NCI-H1092 (cell line): ENCODE data around the gene HSDL1.

Experiments used
- DNase-seq: peaks from one replicate; lab custom pipeline; 2025; lab: John Stamatoyannopoulos, UW

The HSDL1 gene

GRCh38 chr16:84144859-84145639, at the start of gene HSDL1, which contains the start of gene DNAAF1:
Gene HSDL1, minus strand, starts transcription at chr16:84145177. Its CDS starts 13,856 bp downstream, at chr16:84131321.
Gene DNAAF1, plus strand, starts transcription at chr16:84145308. Its CDS starts 133 bp downstream, at chr16:84145441.
- peak; percentile 89 for DNase-seq

DNA sequence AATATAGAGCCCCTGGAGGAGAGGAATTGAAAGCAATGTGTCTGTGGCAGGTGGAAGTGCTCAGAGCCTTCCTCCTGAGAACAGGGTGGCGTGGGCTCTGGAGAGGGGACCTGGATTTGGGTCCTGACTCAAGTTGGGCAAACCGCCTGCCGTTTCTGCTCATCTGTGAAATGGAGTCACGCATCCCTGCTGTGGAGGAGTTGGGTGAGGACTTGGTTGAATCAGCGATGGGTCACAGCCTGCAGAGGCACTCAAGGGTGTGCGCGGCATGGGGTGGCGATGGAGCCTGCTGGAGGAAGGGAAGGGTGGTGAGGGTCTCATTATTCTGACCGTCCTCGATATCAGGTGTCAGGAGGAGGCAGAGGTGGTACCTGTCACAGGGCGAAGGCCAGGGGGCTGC, 49.0 kb upstream of the HSDL1 start:
- no peak for DNase-seq

GRCh38 chr16:84193480-84193879, 48.5 kb upstream of the HSDL1 start:
- no peak for DNase-seq

GRCh38 chr16:84191466-84191865, 46.5 kb upstream of the HSDL1 start:
- DNase-seq: no peak

- no peak for DNase-seq
Observed at GRCh38 chr16:84190731-84191388, 45.9 kb upstream of the HSDL1 start, which contains the start of gene ADAD2. Gene ADAD2, plus strand, starts transcription at chr16:84191157. Its CDS starts 74 bp downstream, at chr16:84191231.

- DNase-seq: peak; percentile 93
Observed at GRCh38 chr16:84186685-84187437, 41.9 kb upstream of the HSDL1 start, which contains the start of gene TAF1C. Gene TAF1C, minus strand, starts transcription at chr16:84187057. Its CDS starts 2,069 bp downstream, at chr16:84184988.

- no peak for DNase-seq
Observed at GRCh38 chr16:84184775-84185174, 39.8 kb upstream of the HSDL1 start.

DNA sequence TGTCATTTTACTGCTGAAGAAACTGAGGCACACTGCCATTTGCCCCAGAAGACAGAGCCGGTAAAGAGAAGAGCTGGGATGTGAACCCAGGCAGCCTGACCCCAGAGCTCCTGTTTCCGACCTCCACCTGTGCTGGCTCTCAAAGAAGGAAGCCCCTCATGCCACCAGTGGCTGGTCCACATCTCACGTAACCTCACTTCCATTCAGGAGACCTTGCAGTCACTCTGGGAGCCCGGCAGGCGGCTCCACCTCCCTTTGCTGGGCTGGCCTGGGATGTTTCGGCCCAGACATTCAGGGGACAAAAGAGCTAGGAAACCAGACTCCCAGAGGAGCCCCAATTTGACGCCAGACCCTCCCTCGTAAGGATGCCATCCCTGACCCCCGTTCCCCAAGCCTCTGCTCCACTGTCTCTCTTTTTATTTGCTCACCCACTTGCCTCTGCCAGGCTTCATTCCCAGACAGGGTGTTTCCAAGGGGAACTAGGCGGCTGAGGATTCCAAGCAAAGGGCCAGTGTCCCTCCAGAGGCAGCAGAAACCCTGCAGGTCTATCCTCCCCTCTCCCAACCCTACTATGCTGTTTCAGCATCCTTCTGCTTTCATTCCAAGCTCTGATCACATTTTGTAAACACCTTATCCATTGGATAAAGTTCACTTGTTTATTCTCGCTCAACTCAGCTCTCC, 39.1 kb upstream of the HSDL1 start:
- no peak for DNase-seq

- DNase-seq: no peak
Observed at GRCh38 chr16:84183572-84183875, 38.5 kb upstream of the HSDL1 start.

DNA sequence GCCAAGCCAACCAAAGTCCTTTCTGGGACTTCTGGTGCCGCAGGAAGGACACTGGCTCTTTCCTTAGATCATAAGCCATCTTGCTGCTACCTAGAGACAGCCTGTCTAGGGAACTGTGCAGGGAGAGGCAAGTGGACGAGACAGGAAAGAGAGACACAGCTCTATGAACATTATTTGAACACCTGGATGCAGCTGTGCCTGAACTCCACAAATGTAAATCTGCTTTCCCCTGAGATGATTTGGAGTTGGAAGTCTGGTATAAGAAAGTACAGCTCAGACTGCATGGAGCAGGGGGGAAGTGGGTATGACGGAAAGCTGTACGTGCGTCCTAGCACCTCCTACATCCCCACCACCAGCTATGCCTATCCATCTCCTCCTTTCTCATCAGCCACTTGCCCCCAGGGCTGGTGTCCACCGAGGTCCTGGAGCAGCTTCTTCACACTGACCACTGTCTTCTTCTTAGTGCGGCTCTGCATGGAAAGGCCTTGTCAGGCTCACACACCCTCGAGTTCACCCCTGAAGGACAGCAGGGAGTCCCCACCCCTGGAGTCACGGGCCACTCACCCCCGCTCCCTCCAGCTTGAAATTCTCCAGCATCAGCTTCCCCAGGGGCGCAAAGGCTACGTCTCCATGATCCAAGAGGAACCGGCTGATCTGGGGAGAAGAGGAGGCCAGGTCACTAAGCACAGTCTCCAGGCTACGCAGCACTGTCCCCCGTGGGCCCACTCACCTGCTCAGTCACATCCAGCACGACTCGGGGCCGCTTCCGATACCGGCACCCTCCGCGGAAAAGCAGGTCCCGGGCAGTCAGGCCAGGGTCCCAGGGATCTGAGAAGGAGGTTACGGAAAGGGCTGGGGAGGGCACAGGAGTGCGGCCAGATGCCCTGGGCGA, 37.9 kb upstream of the HSDL1 start:
- DNase-seq: no peak

DNA sequence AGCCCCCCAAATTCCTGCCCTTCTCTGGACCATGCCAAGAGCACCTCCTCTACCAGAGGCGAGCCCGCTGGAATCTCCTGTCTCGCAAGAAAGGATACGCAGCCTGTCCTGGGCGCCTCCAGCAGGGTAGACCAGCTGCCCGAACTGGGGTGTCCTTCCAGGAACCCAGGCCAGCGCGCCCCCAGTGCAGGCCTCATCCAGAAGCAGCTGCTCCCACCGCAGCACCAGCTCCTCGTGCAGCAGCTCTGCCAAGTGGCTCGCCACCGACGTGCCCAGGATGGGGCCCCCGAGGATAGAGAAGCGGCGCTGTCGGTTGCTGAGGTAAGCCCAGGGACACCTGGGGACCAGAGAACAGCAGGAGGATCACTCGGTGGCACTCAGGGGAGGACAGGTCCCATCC, 37.1 kb upstream of the HSDL1 start:
- no peak for DNase-seq

DNA sequence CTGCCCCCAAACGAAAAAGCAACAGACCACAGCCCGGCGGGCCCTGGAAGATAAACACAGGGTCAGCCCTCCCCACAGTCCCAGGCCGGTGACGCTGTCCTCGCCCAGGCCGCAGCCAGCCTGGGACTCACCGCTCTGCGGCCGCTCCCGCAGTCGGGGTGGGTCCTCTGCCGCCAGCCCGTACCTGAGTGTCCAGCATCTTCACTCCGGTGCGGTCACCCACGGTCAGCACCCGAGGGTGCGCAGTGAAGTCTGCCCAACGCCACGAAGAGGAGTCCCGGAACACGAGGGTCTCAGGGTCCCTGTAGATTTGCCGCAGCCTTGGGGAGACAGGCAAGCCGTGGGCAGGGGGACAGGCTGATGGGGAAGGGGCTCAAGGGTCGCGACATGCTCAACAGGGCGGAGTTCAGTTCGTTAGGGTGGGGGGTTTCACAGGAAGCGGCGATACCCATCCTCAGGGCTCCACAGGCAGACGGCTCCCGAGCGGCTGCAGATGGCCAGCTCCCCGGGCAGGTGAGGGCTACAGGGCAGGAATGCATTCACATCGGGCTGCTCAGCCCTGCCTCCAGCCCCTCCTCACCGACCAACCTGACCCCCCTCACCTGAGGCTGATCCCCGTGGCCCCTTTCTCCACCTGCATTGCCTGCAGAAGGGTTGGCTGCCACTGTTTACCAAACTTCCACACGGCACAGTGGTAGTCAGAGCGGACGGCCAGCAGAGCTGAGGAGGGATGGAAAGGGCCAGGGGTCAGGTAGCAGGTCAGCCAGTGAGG, 36.4 kb upstream of the HSDL1 start:
- DNase-seq: no peak

GRCh38 chr16:84180519-84181140, 35.7 kb upstream of the HSDL1 start:
- no peak for DNase-seq

DNA sequence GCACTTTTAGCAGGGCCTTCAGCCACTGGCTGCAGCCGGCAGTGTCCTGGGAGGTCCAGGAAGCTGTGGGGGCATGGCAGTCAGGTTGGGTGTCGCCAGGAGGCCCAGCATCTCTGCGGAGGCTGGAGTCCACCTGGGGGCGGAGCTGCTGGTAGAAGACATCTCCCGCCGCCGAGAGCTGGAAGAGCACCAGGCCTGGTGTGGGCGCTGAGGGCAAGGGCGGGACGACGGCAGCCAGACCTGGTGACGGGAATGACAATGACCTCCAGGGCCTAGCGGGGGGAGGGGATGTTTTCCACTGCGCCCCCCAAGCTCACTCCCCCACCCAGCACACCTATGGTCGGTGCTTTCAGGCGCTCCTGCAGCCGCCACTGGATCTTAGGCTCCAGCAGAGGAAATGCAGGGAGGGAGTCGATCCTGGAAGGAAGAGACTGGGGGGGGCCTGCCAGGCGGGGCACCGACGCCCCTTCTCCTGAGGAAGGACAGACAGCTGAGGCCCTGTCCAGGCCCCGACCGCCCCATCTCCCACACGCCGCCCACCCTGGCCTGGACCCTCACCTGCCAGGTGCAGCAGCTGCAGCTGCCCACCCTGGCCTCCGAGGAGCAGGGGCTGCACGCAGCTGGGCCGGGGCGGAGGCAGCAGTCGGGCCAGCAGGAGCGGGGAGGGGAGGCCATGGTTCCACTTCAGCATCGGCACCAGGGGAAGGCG, 34.8 kb upstream of the HSDL1 start:
- no peak for DNase-seq

GRCh38 chr16:84178892-84179611, 34.1 kb upstream of the HSDL1 start:
- no peak for DNase-seq

GRCh38 chr16:84178146-84178765, 33.3 kb upstream of the HSDL1 start:
- no peak for DNase-seq

- no peak for DNase-seq
Observed at GRCh38 chr16:84177741-84178073, 32.7 kb upstream of the HSDL1 start.
